NT2/D1 (cell line): ENCODE measurements around the gene FMNL2.

Source experiments
- SUZ12 ChIP-seq: IDR thresholded peaks from 2 replicates; pipeline ENCODE4 v1.6.1; 2011; ENCODE audit not compliant: insufficient read length, insufficient read depth; ENCODE audit errors: extremely low read depth
- YY1 ChIP-seq: IDR thresholded peaks from 2 replicates; pipeline ENCODE4 v1.6.1; 2011; ENCODE audit not compliant: insufficient read length, insufficient read depth
- ZNF274 ChIP-seq: IDR thresholded peaks from 2 replicates; pipeline ENCODE4 v1.6.1; 2011; ENCODE audit warnings: mild to moderate bottlenecking, low read depth, low read length

- TF ChIP-seq SUZ12 (no peak), YY1 (no peak), ZNF274 (no peak)
Observed at GRCh38 chr2:152354069-152354755, 19.2 kb downstream of the FMNL2 start.
